GM21825 (cell line): ENCODE data around the gene SSBP4.

Experiments used
- ATAC-seq: cut with Tn5 transposase; IDR thresholded peaks from one replicate; pipeline ENCODE4 v1.9.1; 2021; ENCODE audit warnings: mild to moderate bottlenecking, moderate library complexity; ENCODE audit not compliant: unreplicated experiment

Gene SSBP4

DNA sequence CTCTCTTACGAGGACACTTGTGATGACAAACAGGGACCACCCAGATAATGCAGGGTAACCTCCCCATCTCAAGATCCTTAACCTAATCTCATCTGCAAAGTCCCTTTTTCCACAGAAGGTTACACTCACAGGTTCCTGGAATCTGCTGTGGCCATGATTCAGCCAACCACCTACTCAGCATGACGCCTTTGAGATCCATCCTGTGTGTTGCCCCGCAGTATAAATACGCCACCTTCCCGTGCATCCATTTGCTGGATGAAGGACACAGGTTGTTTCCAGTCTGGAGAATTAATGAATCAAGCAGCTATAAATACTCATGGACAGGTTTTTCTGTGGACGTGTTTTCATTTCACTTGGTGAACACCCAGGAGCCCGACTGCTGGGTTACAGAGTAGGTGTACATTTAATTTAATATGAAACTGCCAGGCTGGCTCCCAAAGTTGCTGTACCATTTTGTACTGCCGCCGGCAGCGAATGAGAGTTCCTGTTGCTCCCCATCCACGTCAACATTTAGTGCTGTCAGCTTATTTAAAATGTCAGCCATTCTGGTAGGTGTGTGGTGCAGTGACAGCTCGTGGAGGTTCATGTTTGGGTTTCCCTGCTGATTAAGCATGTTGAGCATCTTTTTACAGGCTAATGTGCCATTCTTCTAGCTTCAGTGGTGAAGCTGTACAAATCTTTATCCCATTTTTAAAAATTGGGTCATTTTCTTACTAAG lies 62.5 kb downstream of the SSBP4 start:
- ATAC-seq = no peak

DNA sequence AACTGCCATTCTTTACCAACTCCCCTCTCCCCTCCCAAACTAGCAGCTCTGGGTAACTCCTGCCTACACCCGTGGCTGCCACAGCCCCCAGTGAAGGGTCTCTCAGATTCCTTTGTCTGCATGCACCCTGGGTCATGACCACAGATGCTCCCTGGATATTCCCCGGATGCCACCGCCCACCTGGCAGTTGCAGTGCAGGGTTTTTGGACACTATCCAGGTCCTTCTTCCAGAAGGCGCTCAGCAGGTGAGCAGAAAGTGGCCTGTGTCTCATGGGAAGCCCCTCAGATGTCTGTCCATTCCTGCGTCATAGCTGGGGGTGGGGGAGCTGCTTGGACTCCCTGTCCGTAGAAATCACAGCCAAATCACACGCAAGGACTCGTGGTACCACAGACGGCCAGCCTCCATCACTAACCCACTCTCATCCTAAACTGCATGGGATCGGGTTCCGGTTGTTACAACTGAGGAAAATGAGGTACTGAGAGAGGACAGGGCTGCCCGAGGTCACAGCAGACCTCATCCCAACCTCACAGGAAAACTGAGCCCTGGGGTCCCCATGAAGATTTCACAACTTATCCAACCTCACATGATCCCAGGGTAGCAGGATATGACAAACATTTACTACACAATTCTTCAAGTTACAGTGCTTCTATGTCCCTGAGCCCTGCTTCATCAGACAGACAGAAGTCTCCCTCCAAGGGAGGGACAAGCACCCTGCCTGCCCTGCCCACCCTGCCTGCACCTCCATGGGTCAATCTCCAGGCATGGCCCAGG lies 64.1 kb downstream of the SSBP4 start:
- no peak for ATAC-seq
